Stomach (tissue), 4 donors: ENCODE results near the gene SLC2A10.

Experiments
- CTCF ChIP-seq, 7 experiments: fragments of 450-650 bp in 4 of 7; fragments of 200-600 bp in 3 of 7; sonication (generic) in 3 of 7; IDR thresholded peaks; one replicate each; pipeline ENCODE4 v1.5.1; 2016 to 2019; ENCODE audit warnings: antibody characterized with exemption in 7 of 7, control low read depth in 2 of 7, mild to moderate bottlenecking in 1 of 7
- POLR2A ChIP-seq, 4 donors: fragments of 450-650 bp; IDR thresholded peaks; one replicate each; pipeline ENCODE4 v1.6.1; 2016; ENCODE audit warnings: antibody characterized with exemption in 4 of 4, control low read depth in 2 of 4, mild to moderate bottlenecking in 1 of 4, moderate library complexity in 1 of 4

- TF ChIP-seq CTCF (IDR thresholded peaks at IDR 0.05) = no peak
- no peak for TF ChIP-seq POLR2A (IDR thresholded peaks at IDR 0.05)
Measured at GRCh38 chr20:46701556-46701955, 7.9 kb upstream of the SLC2A10 start.
